Liver (tissue), 3 donors: ENCODE data around the gene RAPGEF6.

Experiments used
- CTCF ChIP-seq: fragments of 150-350 bp; IDR thresholded peaks from 2 replicates; pipeline ENCODE4 v1.5.1; 2017; ENCODE audit warnings: improper control_type of control experiment, low read depth, low read length; ENCODE audit not compliant: missing input control
- GABPA ChIP-seq, 2 donors: IDR thresholded peaks in 1 of 2; conservative IDR thresholded peaks in 1 of 2; 2 replicates each; pipeline ENCODE4 v1.6.1; 2016; ENCODE audit warnings: antibody characterized with exemption in 2 of 2, mild to moderate bottlenecking in 1 of 2, moderate library complexity in 1 of 2
- JUND ChIP-seq, 2 donors: IDR thresholded peaks; 2 replicates each; pipeline ENCODE4 v1.6.1; 2016; ENCODE audit warnings: antibody characterized with exemption in 2 of 2
- MAX ChIP-seq: IDR thresholded peaks from 2 replicates; pipeline ENCODE4 v1.6.1; 2016; ENCODE audit warnings: antibody characterized with exemption
- TAF1 ChIP-seq: conservative IDR thresholded peaks from 2 replicates; pipeline ENCODE4 v1.6.1; 2016; ENCODE audit warnings: antibody characterized with exemption, mild to moderate bottlenecking
- donor health status: healthy.
- donor health status: healthy.

- TF ChIP-seq CTCF (no peak), TAF1 (no peak), GABPA (IDR thresholded peaks at IDR 0.05 in 1 of 2, conservative IDR thresholded peaks at IDR 0.05 in 1 of 2) (no peak), MAX (no peak), JUND (IDR thresholded peaks at IDR 0.05) (no peak)
Observed at GRCh38 chr5:131628990-131629389, 6.0 kb downstream of the RAPGEF6 start.
